GM12878 (cell line): ENCODE measurements around the gene HM13. TPM values are rescaled to one million over a fixed set of nuclear protein-coding genes. Genes with fewer than 3 reads are reported as not detected.
"Not testable (repeated sequence)": the region's sequence is repeated elsewhere in the genome, so short reads cannot be mapped to it uniquely, and the experiment has no call there.

ENCODE experiments used
- ATAC-seq: fragments of 200-7000 bp; cut with Tn5 transposase; 3 replicates; pipeline ENCODE4 v1.9.1; 2020; ENCODE audit warnings: mild to moderate bottlenecking, moderate library complexity
- BruUV-seq: library from RNA; stranded (reverse); fragments of 400-500 nt; replicated peaks from 2 replicates; lab custom pipeline; 2021; lab: Mats Ljungman, UMichigan
- CTCF ChIA-PET: fragments of 300-600 bp; sonication (Branson Sonifier 250); formaldehyde crosslinking; extraction: SDS; loops from one replicate; lab custom pipeline; 2021; ENCODE audit warnings: inconsistent platforms; lab: Yijun Ruan, JAX
- POLR2A ChIA-PET: fragments of 350-600 bp; formaldehyde crosslinking; extraction: SDS; loops from one replicate; lab custom pipeline; 2021; ENCODE audit warnings: inconsistent platforms; lab: Charles Lee
- RAD21 ChIA-PET: fragments of 300-600 bp; sonication (Branson Sonifier 250); formaldehyde crosslinking; loops from one replicate; lab custom pipeline; 2023; ENCODE audit warnings: antibody characterized with exemption; ENCODE audit not compliant: unreplicated experiment; lab: Charles Lee
- SMC1A ChIA-PET: fragments of 300-600 bp; sonication (Branson Sonifier 250); formaldehyde crosslinking; loops from one replicate; lab custom pipeline; 2023; ENCODE audit not compliant: unreplicated experiment, uncharacterized antibody; lab: Charles Lee
- DNase-seq: peaks from one replicate; pipeline ENCODE4 v3.0.0-alpha.2; 2011; ENCODE audit warnings: low read depth, low spot score
- FAIRE-seq: peaks from 3 replicates; lab custom pipeline; 2011; peaks lifted over from hg19 to GRCh38; lab: Jason Lieb, UNC
- H2AFZ ChIP-seq: 2 replicates; pipeline ENCODE4 v1.6.0; 2011; ENCODE audit warnings: low read depth, low read length, control low read depth; ENCODE audit not compliant: control insufficient read depth
- H3K27ac ChIP-seq: 2 replicates; pipeline ENCODE4 v1.5.1; 2011; ENCODE audit warnings: control low read depth; ENCODE audit not compliant: control insufficient read depth, insufficient read depth
- H3K27me3 ChIP-seq, 2 experiments: replicated peaks in 1 of 2; 2 replicates each; pipeline versions ENCODE4 v1.6.0 to v1.6.1; 2011; ENCODE audit warnings: low read length in 1 of 2; ENCODE audit not compliant: control insufficient read depth in 2 of 2, insufficient read depth in 2 of 2
- H3K36me3 ChIP-seq, 2 experiments: 2 replicates each; pipeline ENCODE4 v1.5.1; 2011; ENCODE audit warnings: low read length in 1 of 2; ENCODE audit not compliant: control insufficient read depth in 2 of 2, insufficient read depth in 2 of 2
- H3K4me1 ChIP-seq: 2 replicates; pipeline ENCODE4 v1.6.1; 2011; ENCODE audit warnings: mild to moderate bottlenecking, low read length, moderate library complexity, mixed read lengths; ENCODE audit not compliant: control insufficient read depth, insufficient read depth
- H3K4me2 ChIP-seq: 2 replicates; pipeline ENCODE4 v1.6.0; 2011; ENCODE audit warnings: control low read depth; ENCODE audit not compliant: control insufficient read depth, insufficient read depth
- H3K4me3 ChIP-seq: fragments of 200-600 bp; sonication (generic); 2 replicates; pipeline ENCODE4 v1.5.1; 2016
- H3K79me2 ChIP-seq: 2 replicates; pipeline ENCODE4 v1.6.0; 2011; ENCODE audit warnings: low read length; ENCODE audit not compliant: control insufficient read depth, insufficient read depth
- H3K9ac ChIP-seq: 2 replicates; pipeline ENCODE4 v1.8.0; 2011; ENCODE audit warnings: low read length, control low read depth, mixed read lengths; ENCODE audit not compliant: control insufficient read depth, insufficient read depth
- H3K9me3 ChIP-seq: replicated peaks from 3 replicates; pipeline ENCODE4 v1.5.1; 2011; ENCODE audit warnings: mild to moderate bottlenecking, low read length; ENCODE audit not compliant: control insufficient read depth, insufficient read depth
- H4K20me1 ChIP-seq: 2 replicates; pipeline ENCODE4 v1.6.0; 2011; ENCODE audit not compliant: control insufficient read depth, insufficient read depth
- BCL11A ChIP-seq: IDR thresholded peaks from 2 replicates; pipeline ENCODE4 v1.6.1; 2011; ENCODE audit warnings: low read depth, low read length
- BCLAF1 ChIP-seq: fragments of 450-650 bp; IDR thresholded peaks from 2 replicates; pipeline ENCODE4 v1.6.1; 2017; ENCODE audit warnings: antibody characterized with exemption, mild to moderate bottlenecking, moderate library complexity
- FOXM1 ChIP-seq: IDR thresholded peaks from 2 replicates; pipeline ENCODE4 v1.6.1; 2012; ENCODE audit warnings: low read depth, mild to moderate bottlenecking, inconsistent platforms, low read length, moderate library complexity
- KAT2A ChIP-seq: conservative IDR thresholded peaks from 2 replicates; pipeline ENCODE4 v1.6.1; 2011; ENCODE audit warnings: low read depth, low read length; ENCODE audit not compliant: control insufficient read depth
- MYB ChIP-seq: fragments of 150-350 bp; IDR thresholded peaks from 2 replicates; pipeline ENCODE4 v1.6.1; 2014; ENCODE audit warnings: mild to moderate bottlenecking, low read depth, low read length, borderline replicate concordance
- NFYA ChIP-seq: IDR thresholded peaks from 2 replicates; pipeline ENCODE4 v1.6.1; 2011; ENCODE audit warnings: low read depth, mild to moderate bottlenecking, low read length, improper control_type of control experiment, borderline replicate concordance
- SMARCA5 ChIP-seq: fragments of 450-650 bp; IDR thresholded peaks from 2 replicates; pipeline ENCODE4 v1.6.1; 2017; ENCODE audit warnings: mild to moderate bottlenecking
- STAT1 ChIP-seq: fragments of 450-650 bp; conservative IDR thresholded peaks from 2 replicates; pipeline ENCODE4 v1.6.1; 2014; ENCODE audit warnings: antibody characterized with exemption, mild to moderate bottlenecking
- TARDBP ChIP-seq: IDR thresholded peaks from 2 replicates; pipeline ENCODE4 v1.6.1; 2016; ENCODE audit warnings: borderline replicate concordance
- ZNF217 ChIP-seq: fragments of 450-650 bp; IDR thresholded peaks from 2 replicates; pipeline ENCODE4 v1.6.1; 2017; ENCODE audit warnings: antibody characterized with exemption, mild to moderate bottlenecking
- WGBS: methylation state at CpG from one replicate; pipeline ENCODE4 v1.1.6; 2016; ENCODE audit warnings: low lambda C conversion rate; ENCODE audit not compliant: insufficient replicate concordance, insufficient coverage; ENCODE audit errors: missing lambda C conversion rate; 5-methylcytosine and 5-hydroxymethylcytosine counted together
- in situ Hi-C: fragments of 300-500 bp; cut with MboI; formaldehyde crosslinking; loops from 9 replicates; pipeline ENCODE4 v1.14.3; 2018; ENCODE audit warnings: mixed read lengths
- intact Hi-C: fragments of 100-400 bp; cut with micrococcal nuclease; formaldehyde crosslinking; loops from one replicate; pipeline ENCODE4 v1.14.2; 2022; ENCODE audit not compliant: unreplicated experiment
- polyA plus RNA-seq, 11 experiments: library from polyadenylated mRNA; depleted of rRNA in 4 of 11; unstranded in 6 of 11; stranded (reverse) in 5 of 11; fragments of >200 nt; fragmentation: Nextera tagmentation in 4 of 11; fragmentation: Illumina TruSeq in 1 of 11; extraction: Ambion mirVana in 4 of 11; extraction: Trizol in 1 of 11; gene quantifications; 1 replicate in 1 of 11; 2 replicates in 10 of 11; pipeline versions ENCODE4 v1.2.1 to v1.2.3, GENCODE V29; 2011 to 2016; ENCODE audit warnings: inconsistent platforms in 2 of 11, missing spikeins in 2 of 11, low read depth in 1 of 11
- total RNA-seq, 4 experiments: library from RNA; depleted of rRNA in 3 of 4; stranded (reverse); fragments of >200 nt in 3 of 4; fragmentation: Illumina TruSeq in 1 of 4; extraction: Trizol in 1 of 4; gene quantifications; 2 replicates each; pipeline versions ENCODE4 v1.2.1 to v1.2.3, GENCODE V29; 2013 to 2021

HM13 gene
- total and polyA plus RNA-seq, 10 of the 15 experiments (the other 5 are each of a cell fraction or from before 2014, with no cell fraction given), result 4.8 to 185 (median 81.7) TPM

- Histone ChIP-seq H3K27me3 (no peaks in the 10 kb centered on the region), H2AFZ (no peak overlapping the region), H3K4me2 (no peak overlapping the region), H3K79me2 (peaks cover 22% of the 10 kb centered on the region), H3K27ac (no peak overlapping the region), H4K20me1 (no peaks in the 10 kb centered on the region), H3K4me3 (no peak overlapping the region), H3K36me3 (peaks cover 30 to 35% of the 10 kb centered on the region in 2 experiments), H3K9me3 (no peaks in the 10 kb centered on the region), H3K9ac (no peak overlapping the region), H3K4me1 (no peaks in the 10 kb centered on the region)
- ATAC-seq (no peak), DNase-seq (no peak), FAIRE-seq (no peak)
- ChIA-PET CTCF (interaction anchor here (1.3 to 3.0 kb wide), 4 partner anchors 16 to 68 kb away, joined by 3 to 15 read pairs (median 5); partner anchors contain the start of gene HM13), POLR2A (interaction anchor here (0.5 kb wide), 1 partner anchor 174 kb away, joined by 4 read pairs; no protein-coding TSS in a partner anchor), RAD21 (no interaction called here), SMC1A (no interaction called here)
- BruUV-seq, result no TSS peak
- intact Hi-C loops (no loop called here), in situ Hi-C loops (no loop called here)
- 100% methylated on average over 2 of the region's 2 CpGs for WGBS
- TF ChIP-seq KAT2A (no peak), SMARCA5 (no peak), STAT1 (no peak), NFYA (no peak), BCL11A (no peak), ZNF217 (no peak), FOXM1 (no peak), BCLAF1 (no peak), MYB (no peak), TARDBP (no peak)
Observed at GRCh38 chr20:31544600-31544999, 30.4 kb downstream of the HM13 start.

DNA sequence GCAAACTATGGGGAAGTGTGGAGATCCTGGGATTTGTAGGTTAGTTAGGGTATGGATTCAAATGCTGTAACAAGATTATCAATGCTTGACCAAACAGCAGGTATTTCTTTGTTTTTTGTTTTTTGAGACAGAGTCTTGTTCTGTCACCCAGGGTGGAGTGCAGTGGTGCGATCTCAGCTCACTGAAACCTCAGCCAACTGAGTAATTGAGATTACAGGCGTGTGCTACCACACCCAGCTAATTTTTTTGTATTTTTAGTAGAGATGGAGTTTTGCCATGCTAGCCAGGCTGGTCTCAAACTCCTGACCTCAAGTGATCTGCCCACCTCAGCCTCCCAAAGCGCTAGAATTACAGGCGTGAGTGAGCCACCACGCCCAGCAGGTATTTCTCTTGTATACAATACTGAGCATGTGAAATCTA, 31.4 kb downstream of the HM13 start:
- ATAC-seq, DNase-seq, H3K4me3 ChIP-seq, H4K20me1 ChIP-seq, FAIRE-seq, H2AFZ ChIP-seq, RAD21 ChIA-PET, SMC1A ChIA-PET, intact Hi-C loops, H3K27me3 ChIP-seq, H3K9me3 ChIP-seq, BruUV-seq, H3K27ac ChIP-seq, in situ Hi-C loops, H3K4me2 ChIP-seq, H3K9ac ChIP-seq, H3K4me1 ChIP-seq: not testable (repeated sequence)
- ChIA-PET POLR2A (interaction anchor here (0.6 to 0.7 kb wide), 2 partner anchors 57 to 131 kb away, joined by 3 to 5 read pairs; no protein-coding TSS in a partner anchor), CTCF (interaction anchor here (1.3 to 3.0 kb wide), 3 partner anchors 15 to 67 kb away, joined by 3 to 15 read pairs (median 4); no protein-coding TSS in a partner anchor)
- 84% methylated on average over 5 of the region's 5 CpGs for WGBS
- Histone ChIP-seq H3K36me3 (peaks cover 34 to 40% of the 10 kb centered on the region in 2 experiments), H3K79me2 (peaks cover 22% of the 10 kb centered on the region)
